Ascending aorta (tissue), 2 donors: ENCODE measurements around the gene ZBED4. TPM values are rescaled to one million over a fixed set of nuclear protein-coding genes. Genes with fewer than 3 reads are reported as not detected.
A peak's percentile ranks its signal among the peaks of the same experiment; 100 is the strongest.

ENCODE experiments used
- DNase-seq, 2 donors: peaks; one replicate each; pipeline ENCODE4 v3.0.0-alpha.2; 2019; ENCODE audit warnings: low spot score in 2 of 2
- H3K27ac ChIP-seq, 2 donors: fragments of 200-600 bp; sonication (generic); one replicate each; pipeline ENCODE4 v1.5.1; 2016 to 2017; ENCODE audit warnings: mild to moderate bottlenecking in 1 of 2
- H3K27me3 ChIP-seq: fragments of 200-600 bp; sonication (generic); one replicate; pipeline ENCODE4 v1.5.1; 2017
- H3K36me3 ChIP-seq, 2 donors: fragments of 200-600 bp; sonication (generic); one replicate each; pipeline ENCODE4 v1.5.1; 2016
- H3K4me1 ChIP-seq, 2 donors: fragments of 200-600 bp; sonication (generic); one replicate each; pipeline ENCODE4 v1.5.1; 2016 to 2017; ENCODE audit warnings: mild to moderate bottlenecking in 1 of 2
- H3K4me3 ChIP-seq, 2 donors: fragments of 200-600 bp; sonication (generic); one replicate each; pipeline ENCODE4 v1.5.1; 2016 to 2017; ENCODE audit warnings: mild to moderate bottlenecking in 1 of 2
- H3K9me3 ChIP-seq, 2 donors: fragments of 200-600 bp; sonication (generic); one replicate each; pipeline ENCODE4 v1.5.1; 2016
- CTCF ChIP-seq, 3 experiments: fragments of 200-600 bp in 2 of 3; fragments of 450-650 bp in 1 of 3; sonication (generic) in 2 of 3; IDR thresholded peaks; one replicate each; pipeline ENCODE4 v1.5.1; 2016 to 2019; ENCODE audit warnings: antibody characterized with exemption in 3 of 3, mild to moderate bottlenecking in 1 of 3, moderate library complexity in 1 of 3
- intact Hi-C: fragments of 100-400 bp; cut with DNase I; formaldehyde crosslinking; loops from one replicate; pipeline ENCODE4 v1.15.1; 2023
- total RNA-seq: library from RNA; depleted of rRNA; stranded (reverse); fragments of >200 nt; gene quantifications from one replicate; pipeline ENCODE4 v1.1.0, GENCODE V29; 2016

ZBED4 gene
- total RNA-seq, 1 donor from 2014 or later: 10.1 TPM

GRCh38 chr22:49825436-49825835 is 28.2 kb upstream of the ZBED4 start:
- peaks cover 37 to 41% of the 10 kb centered on the region in 2 donors for H3K36me3 ChIP-seq
- H3K4me1 ChIP-seq: peaks cover 9 to 23% of the 10 kb centered on the region in 2 donors
- no peaks in the 10 kb centered on the region for H3K27me3 ChIP-seq
- intact Hi-C loops: loop anchor here (5.0 kb wide), 1 partner anchor 1248 kb away; no protein-coding TSS in a partner anchor
- DNase-seq: no peak
- no peak overlapping the region for H3K27ac ChIP-seq
- no peaks in the 10 kb centered on the region for H3K9me3 ChIP-seq
- peak overlapping the region in 1 of 2 donors; percentile 91 for H3K4me3 ChIP-seq
- no peak for TF ChIP-seq CTCF (IDR thresholded peaks at IDR 0.05)

- peaks cover 0 to 4% of the 10 kb centered on the region in 2 donors for H3K9me3 ChIP-seq
- no peak for DNase-seq
- H3K4me1 ChIP-seq: peaks cover 9 to 23% of the 10 kb centered on the region in 2 donors
- intact Hi-C loops: loop anchor here (5.0 kb wide), 1 partner anchor 1249 kb away; no protein-coding TSS in a partner anchor
- no peak for TF ChIP-seq CTCF (IDR thresholded peaks at IDR 0.05)
- peaks cover 31 to 34% of the 10 kb centered on the region in 2 donors for H3K36me3 ChIP-seq
- H3K4me3 ChIP-seq: peak overlapping the region; percentile 91 to 93
- H3K27me3 ChIP-seq: no peaks in the 10 kb centered on the region
- H3K27ac ChIP-seq: peak overlapping the region in 1 of 2 donors; percentile 74
Observed at GRCh38 chr22:49825944-49826602, 27.6 kb upstream of the ZBED4 start.

GRCh38 chr22:49826603-49827270 is 26.9 kb upstream of the ZBED4 start:
- TF ChIP-seq CTCF (IDR thresholded peaks at IDR 0.05): no peak
- intact Hi-C loops: loop anchor here (1.0 to 5.0 kb wide), 2 partner anchors 27 to 1249 kb away; partner anchors contain the start of gene ZBED4
- Histone ChIP-seq H3K27me3 (no peaks in the 10 kb centered on the region), H3K36me3 (peaks cover 24 to 28% of the 10 kb centered on the region in 2 donors), H3K27ac (peak overlapping the region; percentile 74 to 86), H3K4me3 (peak overlapping the region; percentile 91 to 93), H3K9me3 (peaks cover 0 to 11% of the 10 kb centered on the region in 2 donors), H3K4me1 (peaks cover 9 to 23% of the 10 kb centered on the region in 2 donors)
- DNase-seq: peak in 1 of 2 donors; percentile 74

- peaks cover 20 to 22% of the 10 kb centered on the region in 2 donors for H3K36me3 ChIP-seq
- H3K27ac ChIP-seq: peak overlapping the region; percentile 74 to 86
- H3K4me1 ChIP-seq: peaks cover 9 to 23% of the 10 kb centered on the region in 2 donors
- DNase-seq: no peak
- peaks cover 0 to 14% of the 10 kb centered on the region in 2 donors for H3K9me3 ChIP-seq
- intact Hi-C loops: loop anchor here (1.0 to 5.0 kb wide), 2 partner anchors 26 to 1250 kb away; partner anchors contain the start of gene ZBED4
- no peak for TF ChIP-seq CTCF (IDR thresholded peaks at IDR 0.05)
- H3K4me3 ChIP-seq: peak overlapping the region; percentile 91 to 93
- no peaks in the 10 kb centered on the region for H3K27me3 ChIP-seq
Observed at GRCh38 chr22:49827271-49827852, 26.3 kb upstream of the ZBED4 start.

- Histone ChIP-seq H3K27me3 (no peaks in the 10 kb centered on the region), H3K36me3 (peaks cover 14 to 15% of the 10 kb centered on the region in 2 donors), H3K9me3 (peaks cover 0 to 14% of the 10 kb centered on the region in 2 donors), H3K4me1 (peaks cover 9 to 23% of the 10 kb centered on the region in 2 donors), H3K4me3 (peak within 1 kb of the TSS; percentile 91 to 93), H3K27ac (peak within 1 kb of the TSS; percentile 82 to 86)
- no peak for TF ChIP-seq CTCF (IDR thresholded peaks at IDR 0.05)
- intact Hi-C loops: loop anchor here (1.0 to 5.0 kb wide), 2 partner anchors 25 to 1251 kb away; partner anchors contain the start of gene ZBED4
- no peak for DNase-seq
Observed at GRCh38 chr22:49827853-49828598, 25.6 kb upstream of the ZBED4 start, which contains the start of gene BRD1. BRD1 (minus strand) TSS chr22:49827873; CDS start chr22:49824317, 3,556 bp downstream.
